Neural crest cell (in vitro differentiated cells): ENCODE data around the gene FASTKD3. TPM values are rescaled to one million over a fixed set of nuclear protein-coding genes. Genes with fewer than 3 reads are reported as not detected.

Experiments used
- DNase-seq: peaks from one replicate; pipeline ENCODE4 v3.0.0; 2021; ENCODE audit warnings: low read depth, mixed read lengths, low spot score
- H3K27ac Mint-ChIP-seq: one replicate; pipeline ENCODE4 v1.8.0; 2021; ENCODE audit warnings: mild to moderate bottlenecking, mixed read lengths; ENCODE audit not compliant: unreplicated experiment
- H3K27me3 Mint-ChIP-seq: 2 replicates; pipeline ENCODE4 v1.8.0; 2021; ENCODE audit warnings: low read depth, mild to moderate bottlenecking, mixed read lengths
- H3K36me3 Mint-ChIP-seq: 2 replicates; pipeline ENCODE4 v1.8.0; 2021; ENCODE audit warnings: low read depth, mild to moderate bottlenecking, mixed read lengths
- H3K4me1 Mint-ChIP-seq: 2 replicates; pipeline ENCODE4 v1.8.0; 2021; ENCODE audit warnings: mixed read lengths
- H3K4me3 Mint-ChIP-seq: one replicate; pipeline ENCODE4 v1.8.0; 2021; ENCODE audit warnings: mild to moderate bottlenecking, mixed read lengths
- H3K9me3 Mint-ChIP-seq: 2 replicates; pipeline ENCODE4 v1.8.0; 2021; ENCODE audit warnings: mixed read lengths
- CTCF ChIP-seq: fragments of 200-600 bp; sonication (generic); conservative IDR thresholded peaks from 2 replicates; pipeline ENCODE4 v1.5.0; 2021; ENCODE audit warnings: antibody characterized with exemption, mild to moderate bottlenecking
- total RNA-seq: library from RNA; stranded (reverse); gene quantifications from 2 replicates; pipeline ENCODE4 v1.2.1, GENCODE V29; 2021

FASTKD3 gene
- total RNA-seq, 1 donor from 2014 or later = 12.2 TPM

- no peaks in the 10 kb centered on the region for H3K9me3 Mint-ChIP-seq
- peaks cover 14% of the 10 kb centered on the region for H3K27me3 Mint-ChIP-seq
- TF ChIP-seq CTCF = no peak
- DNase-seq = no peak
- H3K4me1 Mint-ChIP-seq = peaks cover 6% of the 10 kb centered on the region
- no peak overlapping the region for H3K27ac Mint-ChIP-seq
- H3K36me3 Mint-ChIP-seq = no peaks in the 10 kb centered on the region
- no peak overlapping the region for H3K4me3 Mint-ChIP-seq
Observed at GRCh38 chr5:7814816-7815215, 54.0 kb downstream of the FASTKD3 start.

DNA sequence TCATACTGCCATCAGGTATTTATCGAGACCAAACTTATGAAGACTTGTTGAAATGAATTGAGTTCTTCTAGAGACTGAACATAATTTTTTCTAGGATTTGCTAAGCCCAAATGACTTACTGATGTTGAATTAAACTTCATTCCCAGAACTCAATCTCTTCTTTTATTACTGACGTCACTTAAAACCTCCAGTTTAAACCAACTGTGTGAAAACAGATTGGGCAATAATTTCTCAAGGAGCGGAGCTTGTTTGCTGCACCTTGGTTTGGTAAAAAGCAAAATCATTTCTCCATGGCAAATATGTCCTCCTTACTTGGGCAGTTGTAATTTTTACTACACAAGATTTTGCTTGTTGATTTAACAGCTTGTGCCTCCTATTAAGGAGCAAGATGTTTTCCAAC, 55.3 kb downstream of the FASTKD3 start:
- Mint-ChIP-seq H3K4me1 (peaks cover 6% of the 10 kb centered on the region), H3K4me3 (no peak overlapping the region), H3K36me3 (no peaks in the 10 kb centered on the region), H3K27ac (no peak overlapping the region), H3K9me3 (no peaks in the 10 kb centered on the region), H3K27me3 (peaks cover 14% of the 10 kb centered on the region)
- TF ChIP-seq CTCF = no peak
- DNase-seq = no peak

GRCh38 chr5:7813007-7813406, 55.8 kb downstream of the FASTKD3 start:
- DNase-seq = no peak
- Mint-ChIP-seq H3K36me3 (no peaks in the 10 kb centered on the region), H3K9me3 (no peaks in the 10 kb centered on the region), H3K27ac (no peak overlapping the region), H3K27me3 (peaks cover 14% of the 10 kb centered on the region), H3K4me1 (peaks cover 6% of the 10 kb centered on the region), H3K4me3 (no peak overlapping the region)
- TF ChIP-seq CTCF = no peak

DNA sequence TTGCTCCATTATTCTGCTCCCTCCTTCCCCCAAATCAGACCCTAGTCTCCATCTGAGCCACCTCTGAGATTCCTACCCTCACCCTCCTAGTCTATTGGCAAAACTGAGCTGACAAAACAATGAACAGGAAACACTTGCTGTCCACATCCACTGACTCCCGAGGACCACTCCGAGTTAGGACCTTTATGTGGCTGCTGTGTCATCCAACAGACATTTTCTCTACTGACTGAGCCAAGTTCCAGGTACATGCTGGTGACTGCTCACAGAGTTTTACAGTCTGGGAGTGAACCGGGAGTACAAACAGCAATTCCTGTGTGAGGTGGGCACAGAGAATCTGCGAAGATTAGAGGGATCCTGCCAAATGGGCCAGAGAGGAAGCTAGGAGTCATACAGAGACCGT, 57.1 kb downstream of the FASTKD3 start:
- Mint-ChIP-seq H3K4me3 (no peak overlapping the region), H3K4me1 (peaks cover 6% of the 10 kb centered on the region), H3K9me3 (no peaks in the 10 kb centered on the region), H3K36me3 (no peaks in the 10 kb centered on the region), H3K27ac (no peak overlapping the region), H3K27me3 (peaks cover 20% of the 10 kb centered on the region)
- no peak for DNase-seq
- no peak for TF ChIP-seq CTCF

Other genes starting within 250 kb of the FASTKD3 start
- 0.68 and 0.84 TPM in 2 replicates for gene CFAP90, start 17.9 kb downstream of the FASTKD3 start, total RNA-seq
- 43.3 and 50.8 TPM in 2 replicates for gene MTRR, start 117 bp upstream of the FASTKD3 start, total RNA-seq